Skeletal muscle satellite cell (primary cell): Measurements from ENCODE around the gene MRPL57.
"Not testable (repeated sequence)": the region's sequence is repeated elsewhere in the genome, so short reads cannot be mapped to it uniquely, and the experiment has no call there.

Source experiments
- H3K27me3 ChIP-seq: 2 replicates; pipeline ENCODE4 v1.7.0; 2013; ENCODE audit warnings: low read length; ENCODE audit not compliant: control insufficient read depth, insufficient read depth
- H3K36me3 ChIP-seq: 2 replicates; pipeline ENCODE4 v1.7.0; 2013; ENCODE audit warnings: mild to moderate bottlenecking, control low read depth, low read length; ENCODE audit not compliant: insufficient read depth
- H3K4me1 ChIP-seq: 2 replicates; pipeline ENCODE4 v1.7.0; 2013; ENCODE audit warnings: low read length; ENCODE audit not compliant: control insufficient read depth, insufficient read depth
- H3K4me2 ChIP-seq: 2 replicates; pipeline ENCODE4 v1.7.0; 2013; ENCODE audit warnings: mild to moderate bottlenecking, low read length
- H3K4me3 ChIP-seq: 2 replicates; pipeline ENCODE4 v1.7.0; 2013; ENCODE audit warnings: low read length
- H3K9ac ChIP-seq: 2 replicates; pipeline ENCODE4 v1.7.0; 2013; ENCODE audit warnings: mild to moderate bottlenecking, low read depth, low read length, moderate library complexity
- H3K9me3 ChIP-seq: replicated peaks from 2 replicates; pipeline ENCODE4 v1.7.0; 2013; ENCODE audit warnings: mild to moderate bottlenecking, control low read depth, low read length

The MRPL57 gene

GRCh38 chr13:21197606-21198225 lies 21.3 kb downstream of the MRPL57 start:
- H3K9me3 ChIP-seq, H3K4me2 ChIP-seq, H3K4me3 ChIP-seq, H3K36me3 ChIP-seq, H3K4me1 ChIP-seq, H3K27me3 ChIP-seq, H3K9ac ChIP-seq: not testable (repeated sequence)

- not testable (repeated sequence) for H3K9me3 ChIP-seq, H3K4me1 ChIP-seq, H3K4me2 ChIP-seq, H3K9ac ChIP-seq, H3K27me3 ChIP-seq, H3K4me3 ChIP-seq, H3K36me3 ChIP-seq
Observed at GRCh38 chr13:21198391-21198790, 21.9 kb downstream of the MRPL57 start.

- H3K9me3 ChIP-seq, H3K36me3 ChIP-seq, H3K4me2 ChIP-seq, H3K4me1 ChIP-seq, H3K27me3 ChIP-seq, H3K4me3 ChIP-seq, H3K9ac ChIP-seq: not testable (repeated sequence)
Observed at GRCh38 chr13:21201456-21202190, 25.2 kb downstream of the MRPL57 start.

GRCh38 chr13:21202767-21203531 lies 26.5 kb downstream of the MRPL57 start:
- H3K27me3 ChIP-seq = no peaks in the 10 kb centered on the region
- H3K4me2 ChIP-seq = no peak overlapping the region
- no peak overlapping the region for H3K9ac ChIP-seq
- H3K9me3 ChIP-seq = no peaks in the 10 kb centered on the region
- H3K36me3 ChIP-seq = no peaks in the 10 kb centered on the region
- no peaks in the 10 kb centered on the region for H3K4me1 ChIP-seq
- no peak overlapping the region for H3K4me3 ChIP-seq

GRCh38 chr13:21208652-21209154 lies 32.2 kb downstream of the MRPL57 start:
- Histone ChIP-seq H3K9me3 (no peaks in the 10 kb centered on the region), H3K27me3 (peaks cover 24% of the 10 kb centered on the region), H3K36me3 (no peaks in the 10 kb centered on the region), H3K4me2 (no peak overlapping the region), H3K4me3 (no peak overlapping the region), H3K4me1 (no peaks in the 10 kb centered on the region), H3K9ac (no peak overlapping the region)

GRCh38 chr13:21212138-21212775 lies 35.8 kb downstream of the MRPL57 start:
- no peaks in the 10 kb centered on the region for H3K9me3 ChIP-seq
- H3K36me3 ChIP-seq = no peaks in the 10 kb centered on the region
- H3K4me1 ChIP-seq = no peaks in the 10 kb centered on the region
- H3K4me2 ChIP-seq = no peak overlapping the region
- peaks cover 32% of the 10 kb centered on the region for H3K27me3 ChIP-seq
- no peak overlapping the region for H3K9ac ChIP-seq
- no peak overlapping the region for H3K4me3 ChIP-seq

GRCh38 chr13:21215419-21215818 lies 39.0 kb downstream of the MRPL57 start:
- H3K36me3 ChIP-seq, H3K4me1 ChIP-seq, H3K4me2 ChIP-seq, H3K9me3 ChIP-seq, H3K4me3 ChIP-seq, H3K9ac ChIP-seq: not testable (repeated sequence)
- peaks cover 25% of the 10 kb centered on the region for H3K27me3 ChIP-seq

GRCh38 chr13:21216332-21216731 lies 39.9 kb downstream of the MRPL57 start:
- no peaks in the 10 kb centered on the region for H3K36me3 ChIP-seq
- H3K4me3 ChIP-seq = no peak overlapping the region
- H3K4me1 ChIP-seq = no peaks in the 10 kb centered on the region
- H3K4me2 ChIP-seq = peak overlapping the region; percentile 20
- H3K27me3 ChIP-seq = peaks cover 21% of the 10 kb centered on the region
- H3K9ac ChIP-seq = no peak overlapping the region
- peaks cover 3% of the 10 kb centered on the region for H3K9me3 ChIP-seq

- Histone ChIP-seq H3K9me3 (peaks cover 3% of the 10 kb centered on the region), H3K4me1 (no peaks in the 10 kb centered on the region), H3K27me3 (peaks cover 18% of the 10 kb centered on the region), H3K4me3 (no peak overlapping the region), H3K36me3 (no peaks in the 10 kb centered on the region), H3K4me2 (no peak overlapping the region), H3K9ac (no peak overlapping the region)
Observed at GRCh38 chr13:21218351-21219035, 42.0 kb downstream of the MRPL57 start.

- Histone ChIP-seq H3K9ac (no peak overlapping the region), H3K4me1 (no peaks in the 10 kb centered on the region), H3K27me3 (peaks cover 12% of the 10 kb centered on the region), H3K9me3 (peaks cover 3% of the 10 kb centered on the region), H3K36me3 (no peaks in the 10 kb centered on the region), H3K4me2 (no peak overlapping the region), H3K4me3 (no peak overlapping the region)
Observed at GRCh38 chr13:21219036-21219381, 42.6 kb downstream of the MRPL57 start.

GRCh38 chr13:21219716-21220115 lies 43.3 kb downstream of the MRPL57 start:
- H3K36me3 ChIP-seq, H3K4me1 ChIP-seq, H3K4me3 ChIP-seq, H3K4me2 ChIP-seq, H3K9ac ChIP-seq, H3K9me3 ChIP-seq: not testable (repeated sequence)
- H3K27me3 ChIP-seq = peaks cover 12% of the 10 kb centered on the region
